IPS-11a (cell line): ENCODE measurements around the gene WFIKKN1.

Source experiments
- H3K4me3 ChIP-seq: one replicate; pipeline ENCODE4 v1.5.1; 2013; ENCODE audit warnings: low read depth, low read length, control low read depth

Gene WFIKKN1

GRCh38 chr16:621526-622105 is 9.2 kb upstream of the WFIKKN1 start:
- H3K4me3 ChIP-seq = no peak overlapping the region

GRCh38 chr16:622920-623280 is 7.9 kb upstream of the WFIKKN1 start:
- H3K4me3 ChIP-seq = no peak overlapping the region

GRCh38 chr16:624526-625070 is 6.2 kb upstream of the WFIKKN1 start:
- no peak overlapping the region for H3K4me3 ChIP-seq

GRCh38 chr16:625117-625976 is 5.4 kb upstream of the WFIKKN1 start:
- no peak overlapping the region for H3K4me3 ChIP-seq

- no peak overlapping the region for H3K4me3 ChIP-seq
These were observed 4.6 kb upstream of the WFIKKN1 start for GRCh38 chr16:625977-626765.

GRCh38 chr16:626787-627453 is 3.9 kb upstream of the WFIKKN1 start:
- no peak overlapping the region for H3K4me3 ChIP-seq

- H3K4me3 ChIP-seq = no peak overlapping the region
These were observed 3.1 kb upstream of the WFIKKN1 start for GRCh38 chr16:627454-628239.

GRCh38 chr16:628321-629061 is 2.3 kb upstream of the WFIKKN1 start:
- H3K4me3 ChIP-seq = no peak overlapping the region

GRCh38 chr16:629185-629832 is 1.5 kb upstream of the WFIKKN1 start:
- H3K4me3 ChIP-seq = no peak overlapping the region

- no peak overlapping the region for H3K4me3 ChIP-seq
These were observed 944 bp upstream of the WFIKKN1 start for GRCh38 chr16:629833-630248.

GRCh38 chr16:630249-630814 is 453 bp upstream of the WFIKKN1 start:
- no peak overlapping the region for H3K4me3 ChIP-seq

- no peak overlapping the region for H3K4me3 ChIP-seq
These were observed 1.1 kb downstream of the WFIKKN1 start for GRCh38 chr16:631808-632358.

GRCh38 chr16:632486-633335 is 1.9 kb downstream of the WFIKKN1 start:
- no peak overlapping the region for H3K4me3 ChIP-seq

- H3K4me3 ChIP-seq = no peak overlapping the region
These were observed 2.7 kb downstream of the WFIKKN1 start for GRCh38 chr16:633336-634050.

GRCh38 chr16:634051-634670 is 3.4 kb downstream of the WFIKKN1 start:
- H3K4me3 ChIP-seq = no peak overlapping the region

GRCh38 chr16:634996-635395 is 4.2 kb downstream of the WFIKKN1 start:
- H3K4me3 ChIP-seq = no peak overlapping the region
